Measurements from ENCODE around the gene PCSK4. TPM values are rescaled to one million over a fixed set of nuclear protein-coding genes. Genes with fewer than 3 reads are reported as not detected.

The PCSK4 gene
- total RNA-seq, 4 donors from 2014 or later = 1.3 to 4.9 (median 2.2) TPM

DNA sequence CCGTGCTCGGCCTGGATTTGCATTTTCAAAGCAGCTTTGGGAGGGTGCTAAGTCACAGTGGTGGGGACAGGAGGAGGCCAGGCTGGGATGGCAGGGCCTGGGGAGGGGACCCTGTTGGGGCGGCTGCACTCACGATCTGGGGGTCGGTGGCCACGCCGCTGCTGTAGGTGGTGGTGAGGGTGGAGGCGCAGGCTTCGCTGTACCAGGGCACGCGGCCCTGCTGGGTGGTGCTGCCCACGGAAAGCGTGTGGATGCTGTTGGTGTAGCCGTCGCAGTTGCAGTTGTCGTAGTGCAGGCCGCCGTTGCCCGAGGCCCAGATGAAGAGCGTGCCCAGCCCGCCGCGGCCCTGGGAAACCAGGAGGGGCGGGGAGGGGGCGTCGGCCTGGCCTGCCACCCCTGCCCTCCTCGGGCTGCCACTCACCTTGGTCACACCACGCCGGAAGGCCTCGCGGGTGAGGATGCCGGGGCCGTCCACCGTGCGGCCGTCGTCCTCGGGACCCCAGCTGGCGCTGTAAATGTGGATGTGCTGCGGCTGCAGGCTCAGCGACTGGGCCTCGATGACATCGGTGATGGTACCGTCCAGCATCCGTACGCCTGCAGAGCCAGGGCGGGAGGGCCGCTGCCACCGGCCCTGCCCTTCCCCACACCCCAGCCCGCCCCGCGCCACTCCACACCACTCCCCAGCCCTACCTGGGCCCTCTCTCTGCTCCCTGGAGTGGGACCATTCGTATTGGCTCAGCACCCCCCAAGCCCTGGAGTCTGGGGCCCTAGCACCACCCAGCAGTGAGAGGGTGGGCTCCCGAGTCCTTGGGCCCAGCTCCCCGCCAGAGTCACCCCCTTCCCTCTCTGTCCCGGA, 3.2 kb downstream of the PCSK4 start:
- 90% methylated on average over 41 to 55 of the region's 56 CpGs for WGBS, 2 donors
- TF ChIP-seq CTCF (IDR thresholded peaks at IDR 0.05) = no peak
- TF ChIP-seq POLR2A (IDR thresholded peaks at IDR 0.05) = no peak
- TF ChIP-seq EP300 (IDR thresholded peaks at IDR 0.05) = no peak

DNA sequence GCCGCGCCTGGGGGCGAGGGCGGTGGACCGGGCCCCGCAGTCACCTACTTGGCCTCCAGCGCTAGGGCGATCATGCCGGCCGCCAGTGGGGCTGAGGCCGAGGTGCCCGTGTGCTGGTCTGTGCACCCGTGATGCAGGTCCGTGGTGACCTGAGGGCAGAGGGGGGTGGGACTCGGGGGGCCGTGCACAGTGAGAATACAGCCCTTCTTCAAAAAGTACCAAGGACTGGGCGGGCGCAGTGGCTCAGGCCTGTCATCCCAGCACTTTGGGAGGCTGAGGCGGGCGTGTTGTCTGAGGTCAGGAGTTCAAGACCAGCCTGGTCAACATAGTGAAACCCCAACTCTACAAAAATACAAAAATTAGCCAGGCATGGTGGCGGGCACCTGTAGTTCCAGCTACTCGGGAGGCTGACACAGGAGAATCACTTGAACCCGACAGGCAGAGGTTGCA, 6.1 kb downstream of the PCSK4 start:
- Histone ChIP-seq H3K27ac (no peak overlapping the region), H3K9me3 (no peaks in the 10 kb centered on the region), H3K27me3 (no peaks in the 10 kb centered on the region), H3K4me3 (no peak overlapping the region), H3K4me1 (peaks cover 0 to 9% (median 3%) of the 10 kb centered on the region in 4 donors), H3K36me3 (no peaks in the 10 kb centered on the region)
- WGBS, 2 donors = 87 to 96% methylated on average over 10 to 20 of the region's 23 CpGs
- no peak for DNase-seq (ENCODE audit: low spot score in 2 of 2)
- TF ChIP-seq POLR2A (IDR thresholded peaks at IDR 0.05) (no peak), EP300 (IDR thresholded peaks at IDR 0.05) (no peak), CTCF (IDR thresholded peaks at IDR 0.05) (no peak)

More for the DNA sequence above, 3.2 kb downstream of the PCSK4 start:
- Histone ChIP-seq H3K27ac (no peak overlapping the region), H3K4me1 (peaks cover 0 to 22% (median 13%) of the 10 kb centered on the region in 4 donors), H3K9me3 (no peaks in the 10 kb centered on the region), H3K36me3 (no peaks in the 10 kb centered on the region), H3K27me3 (peaks cover 0 to 7% of the 10 kb centered on the region in 2 donors), H3K4me3 (no peak overlapping the region)
- no peak for DNase-seq (ENCODE audit: low spot score in 2 of 2)

- TF ChIP-seq POLR2A (IDR thresholded peaks at IDR 0.05) (no peak), EP300 (IDR thresholded peaks at IDR 0.05) (no peak), CTCF (IDR thresholded peaks at IDR 0.05) (no peak)
- Histone ChIP-seq H3K27ac (no peak overlapping the region), H3K9me3 (no peaks in the 10 kb centered on the region), H3K36me3 (no peaks in the 10 kb centered on the region), H3K27me3 (no peaks in the 10 kb centered on the region), H3K4me3 (no peak overlapping the region), H3K4me1 (peaks cover 0 to 12% (median 5%) of the 10 kb centered on the region in 4 donors)
- WGBS, 2 donors = 89 to 91% methylated on average over 37 to 41 of the region's 77 CpGs
- no peak for DNase-seq (ENCODE audit: low spot score in 2 of 2)
These were observed 6.8 kb downstream of the PCSK4 start for GRCh38 chr19:1483131-1483978.

GRCh38 chr19:1482361-1483130, 7.6 kb downstream of the PCSK4 start:
- peaks cover 0 to 2% (median 0%) of the 10 kb centered on the region in 3 donors for H3K36me3 ChIP-seq
- no peak for TF ChIP-seq POLR2A (IDR thresholded peaks at IDR 0.05)
- no peak for TF ChIP-seq EP300 (IDR thresholded peaks at IDR 0.05)
- no peak for TF ChIP-seq CTCF (IDR thresholded peaks at IDR 0.05)
- no peaks in the 10 kb centered on the region for H3K27me3 ChIP-seq
- H3K4me3 ChIP-seq = no peak overlapping the region
- H3K4me1 ChIP-seq = peaks cover 0 to 20% (median 13%) of the 10 kb centered on the region in 4 donors
- no peaks in the 10 kb centered on the region for H3K9me3 ChIP-seq
- H3K27ac ChIP-seq = no peak overlapping the region
- DNase-seq (ENCODE audit: low spot score in 2 of 2) = no peak
- WGBS, 2 donors = 80 to 92% methylated on average over 24 to 30 of the region's 37 CpGs

Measured in tibial nerve (tissue), 4 donors.